Muscle layer of duodenum (tissue), 2 donors: Measurements from ENCODE around the gene TFF2.

Experiments used
- H3K27ac ChIP-seq: one replicate; pipeline ENCODE4 v1.7.0; 2013; ENCODE audit warnings: mild to moderate bottlenecking, low read length
- H3K27me3 ChIP-seq: one replicate; pipeline ENCODE4 v1.7.0; 2013; ENCODE audit warnings: low read depth, mild to moderate bottlenecking, control low read depth, low read length
- H3K36me3 ChIP-seq, 2 donors: one replicate each; pipeline ENCODE4 v1.7.0; 2013; ENCODE audit warnings: low read length in 2 of 2, control low read depth in 1 of 2, mild to moderate bottlenecking in 1 of 2; ENCODE audit not compliant: insufficient read depth in 2 of 2, control insufficient read depth in 1 of 2
- H3K4me1 ChIP-seq, 2 donors: one replicate each; pipeline ENCODE4 v1.7.0; 2013; ENCODE audit warnings: low read length in 2 of 2, mild to moderate bottlenecking in 2 of 2, control low read depth in 1 of 2, moderate library complexity in 1 of 2; ENCODE audit not compliant: insufficient read depth in 2 of 2, control insufficient read depth in 1 of 2
- H3K4me3 ChIP-seq, 2 donors: one replicate each; pipeline ENCODE4 v1.7.0; 2013; ENCODE audit warnings: low read length in 2 of 2, low read depth in 1 of 2, mild to moderate bottlenecking in 1 of 2
- H3K9me3 ChIP-seq, 2 donors: one replicate each; pipeline ENCODE4 v1.7.0; 2013; ENCODE audit warnings: low read length in 2 of 2, control low read depth in 1 of 2, mild to moderate bottlenecking in 1 of 2; ENCODE audit not compliant: control insufficient read depth in 1 of 2
- donor health status: healthy.

Gene TFF2

DNA sequence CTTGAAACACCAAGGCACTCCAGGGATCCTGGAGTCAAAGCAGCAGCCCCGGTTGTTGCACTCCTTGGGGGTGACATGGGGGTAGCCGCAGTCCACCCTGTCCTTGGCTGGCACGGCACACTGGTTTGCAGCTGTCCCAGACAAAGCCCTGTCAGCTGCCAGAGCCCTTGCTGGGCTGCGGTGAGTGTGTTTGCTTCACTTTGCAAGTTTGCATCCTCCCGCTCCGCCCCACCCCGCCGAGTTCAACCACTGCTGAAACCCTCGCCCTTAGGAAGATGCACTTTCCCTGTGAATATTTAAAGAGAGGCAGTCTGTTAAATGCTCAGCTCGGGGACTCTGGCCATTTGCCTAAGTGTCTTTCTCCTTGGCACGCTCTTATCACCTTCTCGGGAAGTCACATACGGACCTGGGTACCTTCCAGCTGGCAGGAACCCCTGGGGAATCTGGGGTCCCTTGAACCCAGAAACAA is 37.3 kb downstream of the TFF2 start:
- peaks cover 0 to 12% of the 10 kb centered on the region in 2 donors for H3K4me1 ChIP-seq
- peaks cover 3% of the 10 kb centered on the region for H3K27me3 ChIP-seq
- peak overlapping the region in 1 of 2 donors; percentile 7 for H3K4me3 ChIP-seq
- H3K27ac ChIP-seq, result peak overlapping the region; percentile 5
- H3K36me3 ChIP-seq, result no peaks in the 10 kb centered on the region
- no peaks in the 10 kb centered on the region for H3K9me3 ChIP-seq

DNA sequence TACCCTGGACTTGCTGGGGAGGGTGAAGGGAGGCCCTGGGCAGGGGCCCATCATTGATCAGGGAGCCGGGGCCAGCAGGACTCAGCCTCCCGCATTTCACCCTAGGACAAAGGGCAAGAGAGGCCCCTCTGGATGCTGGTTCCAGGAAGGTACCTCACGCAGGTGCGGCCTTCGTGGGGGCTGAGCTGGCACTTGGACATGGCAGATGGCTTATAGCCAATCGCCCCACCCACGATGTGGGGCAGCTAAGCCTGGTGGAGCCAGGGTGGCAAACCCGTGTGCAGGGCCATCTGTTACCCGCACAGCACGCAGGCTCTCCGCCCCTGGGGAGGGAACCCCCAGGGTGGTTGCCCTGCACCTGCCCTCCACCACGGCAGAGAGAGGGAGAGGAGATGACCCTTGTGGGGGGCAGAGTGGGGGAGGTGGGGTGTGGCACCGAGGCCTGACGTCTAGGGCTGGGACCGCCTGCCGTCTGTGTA is 38.1 kb downstream of the TFF2 start:
- H3K4me1 ChIP-seq, result peaks cover 0 to 12% of the 10 kb centered on the region in 2 donors
- H3K27ac ChIP-seq, result no peak overlapping the region
- H3K4me3 ChIP-seq, result no peak overlapping the region
- H3K9me3 ChIP-seq, result no peaks in the 10 kb centered on the region
- no peaks in the 10 kb centered on the region for H3K36me3 ChIP-seq
- peaks cover 6% of the 10 kb centered on the region for H3K27me3 ChIP-seq

DNA sequence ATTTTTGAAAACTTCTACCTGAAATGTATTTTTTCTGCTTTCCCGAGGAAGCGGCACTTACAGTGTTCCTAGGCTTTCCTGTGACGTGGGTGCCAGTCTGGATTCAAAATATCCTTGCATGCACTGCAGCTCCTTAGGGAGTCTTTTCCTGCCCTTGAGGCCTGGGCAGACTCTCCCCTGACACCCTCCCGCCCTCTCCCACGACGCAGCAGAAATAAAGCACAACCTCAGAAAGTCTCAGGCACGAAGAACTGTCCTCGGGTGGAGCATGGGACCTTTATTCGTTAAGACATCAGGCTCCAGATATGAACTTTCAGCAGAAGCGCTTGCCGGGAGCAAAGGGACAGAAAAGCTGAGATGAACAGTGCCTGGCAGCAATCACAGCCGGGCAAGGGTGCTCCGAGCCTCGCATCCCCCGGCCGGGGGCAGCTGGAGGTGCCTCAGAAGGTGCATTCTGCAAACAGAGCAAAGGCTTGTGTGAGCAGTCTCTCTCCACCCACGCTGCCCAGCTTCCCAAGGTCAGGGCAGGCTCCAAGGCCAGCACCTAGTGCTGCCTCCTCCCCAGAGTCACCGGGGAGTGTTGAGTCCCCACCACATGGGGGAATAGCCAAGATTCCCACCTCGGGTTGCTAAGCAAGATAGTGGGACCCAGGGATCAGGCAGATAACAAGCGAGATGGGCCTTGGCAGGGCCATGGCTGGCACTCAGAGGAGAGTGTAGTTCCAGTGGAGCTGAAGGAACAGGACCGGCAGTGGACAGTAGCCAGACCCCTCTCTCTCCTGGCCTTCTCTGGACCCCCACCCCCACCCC is 38.8 kb downstream of the TFF2 start:
- Histone ChIP-seq H3K27me3 (peaks cover 6% of the 10 kb centered on the region), H3K4me3 (no peak overlapping the region), H3K4me1 (peaks cover 0 to 12% of the 10 kb centered on the region in 2 donors), H3K9me3 (no peaks in the 10 kb centered on the region), H3K27ac (no peak overlapping the region), H3K36me3 (no peaks in the 10 kb centered on the region)

GRCh38 chr21:42311160-42311559 is 39.6 kb downstream of the TFF2 start:
- Histone ChIP-seq H3K4me3 (no peak overlapping the region), H3K9me3 (no peaks in the 10 kb centered on the region), H3K27ac (no peak overlapping the region), H3K36me3 (no peaks in the 10 kb centered on the region), H3K27me3 (peaks cover 6% of the 10 kb centered on the region), H3K4me1 (peaks cover 0 to 12% of the 10 kb centered on the region in 2 donors)

- H3K4me1 ChIP-seq, result peaks cover 0 to 12% of the 10 kb centered on the region in 2 donors
- no peak overlapping the region for H3K4me3 ChIP-seq
- no peak overlapping the region for H3K27ac ChIP-seq
- H3K27me3 ChIP-seq, result peaks cover 6% of the 10 kb centered on the region
- no peaks in the 10 kb centered on the region for H3K36me3 ChIP-seq
- H3K9me3 ChIP-seq, result no peaks in the 10 kb centered on the region
Observed at GRCh38 chr21:42310411-42311001, 40.3 kb downstream of the TFF2 start.

GRCh38 chr21:42309753-42310213 is 41.0 kb downstream of the TFF2 start:
- Histone ChIP-seq H3K9me3 (no peaks in the 10 kb centered on the region), H3K27me3 (peaks cover 6% of the 10 kb centered on the region), H3K4me3 (no peak overlapping the region), H3K27ac (no peak overlapping the region), H3K4me1 (peaks cover 0 to 7% of the 10 kb centered on the region in 2 donors), H3K36me3 (no peaks in the 10 kb centered on the region)

DNA sequence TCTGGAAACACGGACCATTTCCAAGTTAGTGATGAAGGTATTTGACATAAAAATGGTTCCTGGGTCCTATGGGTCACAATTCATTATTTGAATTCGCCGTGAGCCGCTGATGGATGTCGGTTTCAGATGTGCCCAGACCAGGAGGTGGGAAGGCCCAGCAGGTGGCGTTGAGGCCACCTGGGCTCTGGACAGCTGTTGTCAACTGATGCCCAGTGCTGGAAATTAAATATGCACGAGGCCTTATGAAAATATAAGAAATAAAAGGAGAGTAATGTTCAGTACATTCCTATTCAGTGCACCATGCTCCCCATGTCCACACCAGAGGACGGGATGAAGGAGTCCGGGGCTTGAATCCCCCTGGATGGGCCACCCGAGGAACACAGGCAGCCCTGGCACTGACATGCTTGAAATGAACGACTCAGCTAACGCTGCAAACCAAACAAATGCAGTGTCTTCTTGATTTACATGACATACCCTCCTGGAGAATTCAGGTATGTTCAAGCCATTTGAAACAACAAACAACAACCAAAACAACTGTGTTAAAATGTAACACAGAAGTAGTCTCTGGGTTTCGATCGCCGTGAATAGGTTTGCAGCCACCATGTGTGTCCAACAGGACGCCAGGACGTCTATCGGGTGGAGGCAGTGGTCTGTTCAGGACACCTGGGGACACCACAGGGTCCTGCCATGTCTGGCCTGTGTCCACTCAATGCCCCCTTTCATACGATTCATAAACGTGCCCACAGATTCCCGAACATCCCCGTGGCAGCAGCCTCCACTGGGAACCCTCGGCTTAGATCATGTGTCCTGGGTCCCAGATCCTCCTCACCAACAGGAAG is 41.7 kb downstream of the TFF2 start:
- Histone ChIP-seq H3K36me3 (no peaks in the 10 kb centered on the region), H3K27ac (no peak overlapping the region), H3K4me1 (peaks cover 0 to 6% of the 10 kb centered on the region in 2 donors), H3K9me3 (no peaks in the 10 kb centered on the region), H3K27me3 (peaks cover 6% of the 10 kb centered on the region), H3K4me3 (no peak overlapping the region)

DNA sequence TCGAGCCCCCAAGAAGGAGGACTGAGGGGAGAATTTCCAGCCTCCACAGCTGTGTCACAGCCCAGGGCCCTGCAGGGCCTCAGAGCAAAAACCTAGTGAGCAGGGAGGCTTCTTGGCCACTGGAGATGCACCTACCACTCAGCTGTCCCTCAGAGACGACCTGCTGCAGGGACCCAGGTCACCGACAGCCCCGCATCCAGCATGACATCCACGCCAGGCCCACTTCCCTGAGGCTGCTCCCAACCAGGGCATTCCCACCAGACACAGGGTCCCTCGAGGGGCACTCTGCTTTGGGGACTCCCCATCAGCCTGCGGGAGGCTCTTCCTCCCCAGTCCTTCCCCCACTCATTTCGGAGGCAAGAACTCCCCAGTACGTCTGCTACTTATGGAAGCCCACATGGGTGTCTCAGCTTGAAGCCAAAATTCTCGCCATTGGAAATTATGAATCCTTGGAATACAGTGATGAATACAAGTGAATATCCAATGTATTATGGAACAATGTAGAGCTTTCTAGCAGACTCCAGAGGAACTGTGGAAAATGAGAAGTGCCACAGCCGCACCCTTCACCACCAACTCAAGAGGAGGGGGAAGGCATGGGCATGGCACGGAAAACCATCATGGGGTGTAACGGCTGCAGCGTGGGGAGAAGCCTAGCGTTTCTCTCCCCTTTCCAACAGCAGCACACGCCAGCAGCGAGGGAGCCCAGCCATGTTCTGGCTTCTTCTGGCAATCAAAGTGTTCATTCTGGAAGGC is 42.5 kb downstream of the TFF2 start:
- no peak overlapping the region for H3K4me3 ChIP-seq
- no peak overlapping the region for H3K27ac ChIP-seq
- peaks cover 0 to 6% of the 10 kb centered on the region in 2 donors for H3K4me1 ChIP-seq
- H3K27me3 ChIP-seq, result peaks cover 6% of the 10 kb centered on the region
- no peaks in the 10 kb centered on the region for H3K9me3 ChIP-seq
- no peaks in the 10 kb centered on the region for H3K36me3 ChIP-seq

GRCh38 chr21:42307106-42307505 is 43.7 kb downstream of the TFF2 start:
- peaks cover 0 to 3% of the 10 kb centered on the region in 2 donors for H3K4me1 ChIP-seq
- no peaks in the 10 kb centered on the region for H3K9me3 ChIP-seq
- H3K27me3 ChIP-seq, result peaks cover 6% of the 10 kb centered on the region
- H3K4me3 ChIP-seq, result no peak overlapping the region
- H3K36me3 ChIP-seq, result no peaks in the 10 kb centered on the region
- no peak overlapping the region for H3K27ac ChIP-seq

DNA sequence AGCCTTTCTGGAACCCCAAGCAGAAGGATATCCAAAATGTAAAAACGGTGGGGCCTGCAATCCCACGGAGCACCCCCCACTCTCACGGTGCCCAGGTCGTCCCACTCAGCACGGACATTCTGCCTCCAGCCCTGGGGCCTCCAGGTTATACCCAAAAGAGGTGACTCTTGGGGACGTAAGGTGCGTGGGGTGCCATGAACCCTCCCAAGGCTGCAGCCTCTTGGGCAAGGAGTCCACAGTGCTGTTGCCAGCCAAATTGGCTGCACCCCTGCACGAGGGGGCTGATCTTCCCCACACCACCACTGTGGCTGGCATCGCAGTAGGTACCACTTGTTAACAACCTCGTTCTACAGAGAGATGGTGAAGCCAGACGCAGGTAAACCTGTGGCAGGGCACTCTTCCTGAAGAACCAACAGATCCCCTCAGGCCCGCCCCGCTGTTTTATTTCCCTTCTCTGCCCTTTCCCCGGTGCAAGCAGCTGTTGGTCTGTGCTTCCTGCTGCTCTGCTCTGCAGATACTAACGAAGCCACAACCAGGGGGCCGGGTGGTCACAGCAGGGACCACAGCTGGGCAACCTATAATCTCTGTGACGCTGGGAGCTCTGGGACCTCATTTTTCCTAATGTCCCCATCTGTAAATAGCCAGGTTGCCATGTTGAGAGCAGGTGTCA is 44.3 kb downstream of the TFF2 start:
- H3K27me3 ChIP-seq, result peaks cover 6% of the 10 kb centered on the region

More for the DNA sequence above, 44.3 kb downstream of the TFF2 start:
- no peaks in the 10 kb centered on the region for H3K9me3 ChIP-seq
- H3K36me3 ChIP-seq, result no peaks in the 10 kb centered on the region
- peaks cover 0 to 3% of the 10 kb centered on the region in 2 donors for H3K4me1 ChIP-seq
- H3K27ac ChIP-seq, result no peak overlapping the region
- no peak overlapping the region for H3K4me3 ChIP-seq
